Measurements from ENCODE around the gene LIFR. TPM values are rescaled to one million over a fixed set of nuclear protein-coding genes. Genes with fewer than 3 reads are reported as not detected.

The LIFR gene
- total RNA-seq, 1 experiment from 2014 or later, result 91.3 TPM

- TF ChIP-seq POLR2AphosphoS5 (IDR thresholded peaks at IDR 0.05; ENCODE audit: low read depth, low read length), result no peak
- no peak for TF ChIP-seq REST (IDR thresholded peaks at IDR 0.05; ENCODE audit: insufficient read depth in 1 of 2, low read depth in 2 of 2, low read length in 1 of 2)
- no peak for TF ChIP-seq SIN3A (IDR thresholded peaks at IDR 0.05; ENCODE audit: borderline replicate concordance, insufficient read depth, low read depth, low read length)
- no peak for TF ChIP-seq CTCF (IDR thresholded peaks at IDR 0.05)
- TF ChIP-seq TCF7L2 (IDR thresholded peaks at IDR 0.05; ENCODE audit: low read depth, low read length), result no peak
- H3K36me3 ChIP-seq (ENCODE audit: control insufficient read depth, insufficient read depth, low read length), result no peaks in the 10 kb centered on the region
- no TSS peak for BruUV-seq (replicated peaks)
- ATAC-seq, result no peak
- H3K27ac ChIP-seq (ENCODE audit: low read length), result peak overlapping the region; percentile 51; the same call in 1 of the 2 replicates
- no peaks in the 10 kb centered on the region for H3K9me3 ChIP-seq (ENCODE audit: control insufficient read depth, insufficient read depth, low read depth, low read length)
- ChIA-PET POLR2A (no interaction called here), CTCF (no interaction called here)
- no peak overlapping the region for H3K4me3 ChIP-seq (ENCODE audit: low read depth in 2 of 2, low read length in 2 of 2)
- H3K27me3 ChIP-seq (ENCODE audit: control insufficient read depth, insufficient read depth, low read length), result no peaks in the 10 kb centered on the region
- intact Hi-C loops (cut with micrococcal nuclease; ENCODE audit: unreplicated experiment), result no loop called here
- no peak for DNase-seq (ENCODE audit: low read depth, low spot score)
- peaks cover 12% of the 10 kb centered on the region for H3K4me1 ChIP-seq (ENCODE audit: control insufficient read depth, insufficient read depth, low read length)
- in situ Hi-C loops (cut with HindIII; ENCODE audit: low pct_unique_long_range_greater_than_20kb, low sequenced_read_pairs), result no loop called here
Measured at GRCh38 chr5:38590838-38591522, 34.5 kb upstream of the LIFR start.

- Histone ChIP-seq H3K4me3 (ENCODE audit: low read depth in 2 of 2, low read length in 2 of 2) (no peak overlapping the region), H3K27me3 (ENCODE audit: control insufficient read depth, insufficient read depth, low read length) (no peaks in the 10 kb centered on the region), H3K36me3 (ENCODE audit: control insufficient read depth, insufficient read depth, low read length) (no peaks in the 10 kb centered on the region), H3K27ac (ENCODE audit: low read length) (no peak overlapping the region), H3K9me3 (ENCODE audit: control insufficient read depth, insufficient read depth, low read depth, low read length) (no peaks in the 10 kb centered on the region), H3K4me1 (ENCODE audit: control insufficient read depth, insufficient read depth, low read length) (peaks cover 4% of the 10 kb centered on the region; the same call in 1 of the 2 replicates)
- DNase-seq (ENCODE audit: low read depth, low spot score) (no peak), ATAC-seq (no peak)
- no peak for TF ChIP-seq SIN3A (IDR thresholded peaks at IDR 0.05; ENCODE audit: borderline replicate concordance, insufficient read depth, low read depth, low read length)
- no peak for TF ChIP-seq REST (IDR thresholded peaks at IDR 0.05; ENCODE audit: insufficient read depth in 1 of 2, low read depth in 2 of 2, low read length in 1 of 2)
- TF ChIP-seq POLR2AphosphoS5 (IDR thresholded peaks at IDR 0.05; ENCODE audit: low read depth, low read length), result no peak
- TF ChIP-seq CTCF (IDR thresholded peaks at IDR 0.05), result no peak
- no peak for TF ChIP-seq TCF7L2 (IDR thresholded peaks at IDR 0.05; ENCODE audit: low read depth, low read length)
- ChIA-PET CTCF (no interaction called here), POLR2A (no interaction called here)
- no TSS peak for BruUV-seq (replicated peaks)
- intact Hi-C loops (cut with micrococcal nuclease; ENCODE audit: unreplicated experiment), result no loop called here
- in situ Hi-C loops (cut with HindIII; ENCODE audit: low pct_unique_long_range_greater_than_20kb, low sequenced_read_pairs), result no loop called here
Measured at GRCh38 chr5:38589629-38590028, 33.2 kb upstream of the LIFR start.
